Omental fat pad (tissue), 4 donors: ENCODE data around the gene TAF6L. TPM values are rescaled to one million over a fixed set of nuclear protein-coding genes. Genes with fewer than 3 reads are reported as not detected.
"Not testable (repeated sequence)": the region's sequence is repeated elsewhere in the genome, so short reads cannot be mapped to it uniquely, and the experiment has no call there.

Experiments
- ATAC-seq: fragments of 150-250 bp; one replicate; pipeline ENCODE4 v1.9.1; 2016; ENCODE audit warnings: mild to moderate bottlenecking, moderate library complexity; ENCODE audit not compliant: low FRiP score
- DNase-seq: peaks from one replicate; pipeline ENCODE4 v3.0.0-alpha.2; 2019; ENCODE audit warnings: low spot score
- CTCF ChIP-seq, 3 donors: fragments of 450-650 bp; IDR thresholded peaks; one replicate each; pipeline ENCODE4 v1.5.1; 2016 to 2017; ENCODE audit warnings: antibody characterized with exemption in 3 of 3, mild to moderate bottlenecking in 3 of 3, moderate library complexity in 2 of 3
- total RNA-seq, 4 donors: library from RNA; depleted of rRNA; stranded (reverse); fragments of >200 nt; gene quantifications; one replicate each; pipeline ENCODE4 v1.1.0, GENCODE V29; 2016

Gene TAF6L
- total RNA-seq, 4 donors from 2014 or later: 11.7 to 20.3 (median 14.9) TPM

DNA sequence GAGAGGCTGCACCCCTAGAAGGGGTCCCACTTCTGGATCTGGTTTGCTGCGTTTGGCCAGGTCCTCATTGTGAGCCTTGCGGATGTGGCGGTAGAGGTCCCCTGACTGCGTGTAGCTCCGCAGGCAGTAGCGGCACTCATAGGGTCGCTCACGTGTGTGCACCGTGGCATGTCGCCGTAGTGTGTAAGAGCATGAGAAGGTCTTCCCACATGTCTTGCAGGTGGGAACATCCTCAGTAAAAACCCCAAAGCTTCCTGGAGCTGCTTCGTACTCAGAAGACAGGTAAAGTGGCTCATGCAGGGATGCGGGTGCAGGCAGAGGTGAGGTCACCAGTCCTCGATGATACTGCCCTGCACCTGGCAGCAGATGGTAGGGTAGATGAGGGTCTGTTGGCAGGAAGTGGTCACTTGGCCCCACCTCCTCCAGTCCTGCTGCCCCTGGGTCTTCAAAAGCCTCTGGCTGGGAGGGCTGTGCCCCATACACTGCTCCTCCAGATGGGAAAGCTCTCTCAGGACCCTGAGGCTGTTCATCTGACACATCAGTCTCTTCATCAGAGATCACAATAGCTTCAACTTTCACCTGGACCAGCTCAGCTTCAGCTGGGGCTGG is 18.9 kb upstream of the TAF6L start:
- TF ChIP-seq CTCF (IDR thresholded peaks at IDR 0.05): no peak
- ATAC-seq (no peak), DNase-seq (no peak)

DNA sequence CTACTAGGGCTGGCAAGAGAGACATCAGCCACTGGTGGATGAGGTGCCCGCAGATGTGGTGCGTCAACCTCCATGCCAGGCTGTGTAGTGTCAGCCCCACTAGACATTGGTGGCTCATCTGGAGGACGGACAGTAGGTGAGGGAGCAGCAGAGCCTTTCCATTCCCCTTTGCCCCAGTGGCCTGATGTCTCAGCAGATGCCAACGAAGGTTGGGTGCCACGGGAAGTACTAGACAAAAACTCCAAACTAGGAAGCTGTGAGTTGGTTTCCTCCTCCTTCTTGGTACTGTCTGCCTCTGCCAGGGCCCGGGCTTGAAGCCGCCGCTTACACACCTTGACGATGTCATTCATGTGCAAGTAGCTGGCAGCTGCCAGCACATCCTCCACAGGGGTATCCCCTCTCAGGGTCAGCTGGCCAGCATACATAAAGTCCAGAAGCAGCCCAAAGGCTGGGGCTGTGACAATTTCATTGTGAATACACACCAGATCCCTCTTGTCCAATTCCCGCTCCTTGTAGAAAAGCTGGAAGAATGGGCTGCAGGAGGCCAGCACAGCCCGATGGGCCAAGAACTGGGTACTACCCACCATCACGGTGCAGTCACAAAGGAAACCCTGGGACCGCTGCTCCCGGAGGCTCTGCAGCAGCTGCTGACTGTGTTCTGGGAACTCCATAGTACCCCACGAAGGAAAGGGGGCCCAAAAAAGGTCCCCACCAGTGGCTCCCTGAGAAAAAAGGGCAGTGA is 18.0 kb upstream of the TAF6L start:
- TF ChIP-seq CTCF (IDR thresholded peaks at IDR 0.05): no peak
- ATAC-seq (peak; percentile 3), DNase-seq (no peak)

DNA sequence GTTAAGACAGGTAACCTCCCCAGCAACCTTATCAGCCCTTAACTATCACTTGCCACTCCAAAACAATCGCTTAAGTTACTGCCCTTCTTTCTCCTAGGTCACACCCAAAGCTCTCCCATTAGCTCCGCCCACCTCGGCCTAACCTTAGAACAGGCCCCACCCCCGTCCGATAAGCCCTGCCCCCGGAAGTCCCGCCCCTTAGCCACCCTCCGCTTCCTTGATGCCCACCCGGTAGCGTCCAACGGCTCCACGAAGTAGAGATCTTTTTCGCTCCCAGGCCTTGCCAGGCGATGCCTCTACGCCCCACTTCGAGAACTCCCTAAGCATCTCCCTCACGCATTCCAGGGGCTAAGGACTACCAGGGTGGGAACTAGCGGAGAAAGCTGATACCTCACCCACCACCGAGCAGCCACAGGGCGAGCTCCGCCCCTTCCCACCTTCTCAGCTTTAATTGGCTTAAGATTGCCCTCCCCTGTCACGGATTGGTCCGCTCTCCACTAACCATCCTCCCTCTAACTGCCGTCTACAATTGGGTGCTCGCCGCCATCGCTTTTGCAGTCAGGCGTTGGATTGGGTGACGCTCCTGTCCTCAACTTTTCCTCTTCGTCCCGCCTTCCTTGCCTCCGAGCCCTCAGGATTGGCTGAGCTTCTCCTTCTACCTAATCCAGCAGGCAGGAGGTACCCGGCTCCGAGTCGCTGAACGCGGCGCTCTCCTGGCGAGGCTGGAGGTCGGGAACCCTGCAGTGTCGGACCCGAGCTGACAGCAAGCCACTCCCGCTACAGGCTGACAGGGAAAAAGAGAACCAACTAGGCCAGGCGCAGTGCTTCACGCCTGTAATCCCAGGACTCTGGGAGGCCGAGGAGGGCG is 17.2 kb upstream of the TAF6L start, which contains the start of gene ZBTB3:
TSS of gene ZBTB3 (minus strand) at position 425 of the 868 bp plus-strand sequence. CDS start 496 bp downstream, outside the sequence.
- TF ChIP-seq CTCF (IDR thresholded peaks at IDR 0.05): no peak
- ATAC-seq: peak; percentile 100
- DNase-seq: peak; percentile 95

DNA sequence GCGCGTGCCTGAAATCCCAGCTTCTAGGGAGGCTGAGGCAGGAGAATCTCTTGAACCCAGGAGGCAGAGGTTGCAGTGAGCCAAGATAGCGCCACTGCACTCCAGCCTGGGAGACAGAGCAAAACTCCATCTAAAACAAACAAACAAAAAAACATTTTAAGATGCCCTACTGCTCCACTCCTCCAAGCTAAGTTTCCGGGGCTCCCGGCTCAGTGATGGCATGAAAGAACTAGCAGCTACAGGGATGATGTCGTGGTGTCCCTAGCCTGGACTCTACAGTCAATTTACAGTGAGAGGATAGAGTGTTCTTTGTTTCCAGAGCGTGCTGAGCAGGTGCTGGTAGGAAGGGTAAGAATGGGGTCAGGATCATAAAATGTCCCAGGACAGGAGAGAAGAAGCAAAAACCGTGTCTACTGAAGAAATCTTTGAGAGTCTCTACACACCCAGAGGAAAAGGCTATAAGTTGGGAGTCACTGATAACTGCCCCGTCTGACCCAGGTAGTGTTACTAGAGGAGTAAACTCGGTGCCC is 16.0 kb upstream of the TAF6L start:
- DNase-seq (no peak), ATAC-seq (no peak)
- no peak for TF ChIP-seq CTCF (IDR thresholded peaks at IDR 0.05)

- ATAC-seq (no peak), DNase-seq (no peak)
- TF ChIP-seq CTCF (IDR thresholded peaks at IDR 0.05): no peak
These were observed 13.1 kb upstream of the TAF6L start for GRCh38 chr11:62757846-62758788.

GRCh38 chr11:62760867-62761227 is 10.3 kb upstream of the TAF6L start:
- ATAC-seq, DNase-seq: not testable (repeated sequence)
